ENCODE measurements around the gene IRX6. TPM values are rescaled to one million over a fixed set of nuclear protein-coding genes. Genes with fewer than 3 reads are reported as not detected.
A peak's percentile ranks its signal among the peaks of the same experiment; 100 is the strongest.

IRX6 gene
- total RNA-seq, 4 donors from 2014 or later: 0.14 TPM; not detected in 3

GRCh38 chr16:55370762-55371482 lies 46.9 kb downstream of the IRX6 start:
- TF ChIP-seq CTCF (IDR thresholded peaks at IDR 0.05): peak in 3 of 4 experiments; percentile 23 to 26 (median 23)
- no peak for TF ChIP-seq POLR2A (IDR thresholded peaks at IDR 0.05)
- no peak overlapping the region for H3K27ac ChIP-seq
- no peaks in the 10 kb centered on the region for H3K4me1 ChIP-seq
- no peaks in the 10 kb centered on the region for H3K9me3 ChIP-seq
- peak in 1 of 2 donors; percentile 27 for DNase-seq
- H3K36me3 ChIP-seq: no peaks in the 10 kb centered on the region
- no peaks in the 10 kb centered on the region for H3K27me3 ChIP-seq
- H3K4me3 ChIP-seq: no peak overlapping the region
- intact Hi-C loops (cut with DNase I; ENCODE audit: low total_unique reads): no loop called here

- no peaks in the 10 kb centered on the region for H3K9me3 ChIP-seq
- no peak for TF ChIP-seq POLR2A (IDR thresholded peaks at IDR 0.05)
- no peak for TF ChIP-seq CTCF (IDR thresholded peaks at IDR 0.05)
- H3K4me3 ChIP-seq: no peak overlapping the region
- no peaks in the 10 kb centered on the region for H3K36me3 ChIP-seq
- no peaks in the 10 kb centered on the region for H3K4me1 ChIP-seq
- DNase-seq: no peak
- H3K27ac ChIP-seq: no peak overlapping the region
- intact Hi-C loops (cut with DNase I; ENCODE audit: low total_unique reads): no loop called here
- H3K27me3 ChIP-seq: no peaks in the 10 kb centered on the region
Observed at GRCh38 chr16:55372792-55373488, 48.9 kb downstream of the IRX6 start.

GRCh38 chr16:55373489-55373832 lies 49.5 kb downstream of the IRX6 start:
- Histone ChIP-seq H3K36me3 (no peaks in the 10 kb centered on the region), H3K9me3 (no peaks in the 10 kb centered on the region), H3K27me3 (no peaks in the 10 kb centered on the region), H3K27ac (no peak overlapping the region), H3K4me1 (no peaks in the 10 kb centered on the region), H3K4me3 (no peak overlapping the region)
- intact Hi-C loops (cut with DNase I; ENCODE audit: low total_unique reads): no loop called here
- TF ChIP-seq POLR2A (IDR thresholded peaks at IDR 0.05) (no peak), CTCF (IDR thresholded peaks at IDR 0.05) (no peak)
- DNase-seq: no peak

- Histone ChIP-seq H3K4me1 (no peaks in the 10 kb centered on the region), H3K27ac (no peak overlapping the region), H3K27me3 (no peaks in the 10 kb centered on the region), H3K9me3 (no peaks in the 10 kb centered on the region), H3K36me3 (no peaks in the 10 kb centered on the region), H3K4me3 (no peak overlapping the region)
- TF ChIP-seq CTCF (IDR thresholded peaks at IDR 0.05) (no peak), POLR2A (IDR thresholded peaks at IDR 0.05) (no peak)
- intact Hi-C loops (cut with DNase I; ENCODE audit: low total_unique reads): no loop called here
- no peak for DNase-seq
Observed at GRCh38 chr16:55376045-55376444, 52.0 kb downstream of the IRX6 start.

GRCh38 chr16:55376567-55377167 lies 52.7 kb downstream of the IRX6 start:
- intact Hi-C loops (cut with DNase I; ENCODE audit: low total_unique reads): no loop called here
- Histone ChIP-seq H3K27me3 (no peaks in the 10 kb centered on the region), H3K4me1 (no peaks in the 10 kb centered on the region), H3K27ac (no peak overlapping the region), H3K4me3 (no peak overlapping the region), H3K36me3 (no peaks in the 10 kb centered on the region), H3K9me3 (no peaks in the 10 kb centered on the region)
- no peak for TF ChIP-seq CTCF (IDR thresholded peaks at IDR 0.05)
- no peak for TF ChIP-seq POLR2A (IDR thresholded peaks at IDR 0.05)
- no peak for DNase-seq

Data from uterus (tissue), 4 donors.